Measurements from ENCODE around the gene RBMS1. TPM values are rescaled to one million over a fixed set of nuclear protein-coding genes. Genes with fewer than 3 reads are reported as not detected.

Gene RBMS1
- total and polyA plus RNA-seq, 2 experiments from 2014 or later, result 55.5 to 94.8 TPM

DNA sequence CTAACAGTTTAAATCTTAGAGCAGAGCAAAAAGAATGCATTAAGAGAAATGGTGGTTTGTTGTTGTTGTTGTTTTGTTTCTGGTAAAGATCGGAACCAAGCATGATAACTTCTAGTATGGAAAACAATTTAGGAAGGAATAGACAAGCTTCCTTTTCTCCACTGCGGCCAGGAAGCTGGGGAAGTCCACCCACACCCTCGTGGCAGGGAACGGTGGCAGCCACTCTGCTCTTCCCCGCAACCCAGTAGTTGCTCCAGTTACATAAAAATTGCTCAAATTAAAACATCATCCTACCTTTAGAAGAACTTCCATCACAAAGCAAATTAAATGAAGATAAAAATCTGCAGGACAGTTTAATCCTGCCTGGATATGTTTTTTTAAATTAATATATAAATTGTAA, 113.0 kb downstream of the RBMS1 start:
- TF ChIP-seq, protein P1, sequence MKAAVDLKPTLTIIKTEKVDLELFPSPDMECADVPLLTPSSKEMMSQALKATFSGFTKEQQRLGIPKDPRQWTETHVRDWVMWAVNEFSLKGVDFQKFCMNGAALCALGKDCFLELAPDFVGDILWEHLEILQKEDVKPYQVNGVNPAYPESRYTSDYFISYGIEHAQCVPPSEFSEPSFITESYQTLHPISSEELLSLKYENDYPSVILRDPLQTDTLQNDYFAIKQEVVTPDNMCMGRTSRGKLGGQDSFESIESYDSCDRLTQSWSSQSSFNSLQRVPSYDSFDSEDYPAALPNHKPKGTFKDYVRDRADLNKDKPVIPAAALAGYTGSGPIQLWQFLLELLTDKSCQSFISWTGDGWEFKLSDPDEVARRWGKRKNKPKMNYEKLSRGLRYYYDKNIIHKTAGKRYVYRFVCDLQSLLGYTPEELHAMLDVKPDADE (IDR thresholded peaks at IDR 0.05), result no peak
- TF ChIP-seq EZH2 (IDR thresholded peaks at IDR 0.05; ENCODE audit: low read depth, unreplicated experiment), result no peak
- TF ChIP-seq JUNB (IDR thresholded peaks at IDR 0.05; ENCODE audit: unreplicated experiment), result no peak
- no peak for TF ChIP-seq POLR2AphosphoS5 (IDR thresholded peaks at IDR 0.05; ENCODE audit: low read depth)
- no peak for TF ChIP-seq ZNF114 (CRISPR knock-in tag; IDR thresholded peaks at IDR 0.05)
- Mint-ChIP-seq H3K9me3 (no peaks in the 10 kb centered on the region), H3K4me1 (peaks cover 71% of the 10 kb centered on the region), H3K36me3 (ENCODE audit: low read depth) (no peaks in the 10 kb centered on the region), H3K4me3 (no peak overlapping the region), H3K27me3 (ENCODE audit: insufficient read depth, low read depth, poor library complexity) (peaks cover 4% of the 10 kb centered on the region), H3K27ac (no peak overlapping the region)
- Histone ChIP-seq H3K27me3 (ENCODE audit: insufficient read depth) (no peaks in the 10 kb centered on the region), H3K9me2 (ENCODE audit: insufficient read depth) (no peaks in the 10 kb centered on the region), H3K4me3 (no peak overlapping the region), H3F3A (replicated peaks; ENCODE audit: low read depth) (no peaks in the 10 kb centered on the region), H3K36me3 (ENCODE audit: insufficient read depth) (no peaks in the 10 kb centered on the region), H3K4me2 (no peak overlapping the region), H3K27ac (ENCODE audit: low read depth) (no peak overlapping the region), H3K4me1 (ENCODE audit: insufficient read depth) (peaks cover 62% of the 10 kb centered on the region), H3K79me2 (replicated peaks; ENCODE audit: insufficient read depth) (peaks cover 83% of the 10 kb centered on the region), H4K20me1 (replicated peaks; ENCODE audit: insufficient read depth) (peaks cover 2% of the 10 kb centered on the region; the same call in 1 of the 2 replicates), H2AFZ (no peak overlapping the region)
- ATAC-seq (no peak), DNase-seq (ENCODE audit: low spot score) (no peak)

DNA sequence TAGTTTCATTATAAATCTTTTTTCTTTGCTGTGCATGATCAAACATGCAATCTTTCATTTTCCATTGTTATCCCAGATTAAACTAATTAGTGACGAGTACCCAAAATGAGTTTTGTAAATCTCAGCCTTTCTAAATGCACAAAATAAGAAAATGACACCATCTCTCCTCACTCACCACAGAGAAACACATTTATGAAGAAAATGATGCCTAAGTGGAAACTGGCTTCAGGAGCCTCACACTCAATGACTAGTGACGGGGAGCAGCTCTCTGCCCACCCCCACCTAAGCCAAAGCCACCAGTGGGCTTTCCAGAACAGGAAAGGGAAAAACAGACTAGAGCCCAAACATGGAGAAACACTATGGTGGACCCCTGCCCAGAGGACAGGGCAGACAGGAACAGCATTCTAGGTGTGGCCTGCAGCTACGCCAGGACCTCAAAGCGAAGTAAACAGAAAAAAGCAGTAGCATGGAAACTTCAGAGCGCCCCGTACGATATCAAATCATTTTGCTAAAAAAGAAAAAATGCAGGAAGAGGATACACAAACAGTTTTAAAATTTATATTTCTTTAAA, 113.5 kb downstream of the RBMS1 start:
- no peak overlapping the region for H3K4me3 ChIP-seq
- no peaks in the 10 kb centered on the region for H3K9me2 ChIP-seq (ENCODE audit: insufficient read depth)
- no peak overlapping the region for H3K4me2 ChIP-seq
- H3K4me3 Mint-ChIP-seq, result no peak overlapping the region
- H3K36me3 ChIP-seq (ENCODE audit: insufficient read depth), result no peaks in the 10 kb centered on the region
- peaks cover 64% of the 10 kb centered on the region for H3K4me1 ChIP-seq (ENCODE audit: insufficient read depth)
- DNase-seq (ENCODE audit: low spot score) (no peak), ATAC-seq (no peak)
- H3K79me2 ChIP-seq (replicated peaks; ENCODE audit: insufficient read depth), result peaks cover 83% of the 10 kb centered on the region
- no peak overlapping the region for H3K27ac ChIP-seq (ENCODE audit: low read depth)
- TF ChIP-seq, protein P2, sequence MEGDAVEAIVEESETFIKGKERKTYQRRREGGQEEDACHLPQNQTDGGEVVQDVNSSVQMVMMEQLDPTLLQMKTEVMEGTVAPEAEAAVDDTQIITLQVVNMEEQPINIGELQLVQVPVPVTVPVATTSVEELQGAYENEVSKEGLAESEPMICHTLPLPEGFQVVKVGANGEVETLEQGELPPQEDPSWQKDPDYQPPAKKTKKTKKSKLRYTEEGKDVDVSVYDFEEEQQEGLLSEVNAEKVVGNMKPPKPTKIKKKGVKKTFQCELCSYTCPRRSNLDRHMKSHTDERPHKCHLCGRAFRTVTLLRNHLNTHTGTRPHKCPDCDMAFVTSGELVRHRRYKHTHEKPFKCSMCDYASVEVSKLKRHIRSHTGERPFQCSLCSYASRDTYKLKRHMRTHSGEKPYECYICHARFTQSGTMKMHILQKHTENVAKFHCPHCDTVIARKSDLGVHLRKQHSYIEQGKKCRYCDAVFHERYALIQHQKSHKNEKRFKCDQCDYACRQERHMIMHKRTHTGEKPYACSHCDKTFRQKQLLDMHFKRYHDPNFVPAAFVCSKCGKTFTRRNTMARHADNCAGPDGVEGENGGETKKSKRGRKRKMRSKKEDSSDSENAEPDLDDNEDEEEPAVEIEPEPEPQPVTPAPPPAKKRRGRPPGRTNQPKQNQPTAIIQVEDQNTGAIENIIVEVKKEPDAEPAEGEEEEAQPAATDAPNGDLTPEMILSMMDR (conservative IDR thresholded peaks at IDR 0.05; ENCODE audit: low read depth in 2 of 2), result no peak
- TF ChIP-seq POLR2AphosphoS5 (IDR thresholded peaks at IDR 0.05; ENCODE audit: low read depth) (no peak), ZNF114 (CRISPR knock-in tag; IDR thresholded peaks at IDR 0.05) (no peak), EZH2 (IDR thresholded peaks at IDR 0.05; ENCODE audit: low read depth, unreplicated experiment) (no peak), JUNB (IDR thresholded peaks at IDR 0.05; ENCODE audit: unreplicated experiment) (no peak), ZNF331 (CRISPR knock-in tag; IDR thresholded peaks at IDR 0.05; ENCODE audit: low read depth) (no peak), STAT1 (IDR thresholded peaks at IDR 0.05; ENCODE audit: unreplicated experiment) (no peak), NANOG (IDR thresholded peaks at IDR 0.05; ENCODE audit: borderline replicate concordance) (no peak), EZH2phosphoT487 (IDR thresholded peaks at IDR 0.05; ENCODE audit: unreplicated experiment) (no peak)
- TF ChIP-seq, protein P1 (IDR thresholded peaks at IDR 0.05), result no peak
- TF ChIP-seq, protein P3, sequence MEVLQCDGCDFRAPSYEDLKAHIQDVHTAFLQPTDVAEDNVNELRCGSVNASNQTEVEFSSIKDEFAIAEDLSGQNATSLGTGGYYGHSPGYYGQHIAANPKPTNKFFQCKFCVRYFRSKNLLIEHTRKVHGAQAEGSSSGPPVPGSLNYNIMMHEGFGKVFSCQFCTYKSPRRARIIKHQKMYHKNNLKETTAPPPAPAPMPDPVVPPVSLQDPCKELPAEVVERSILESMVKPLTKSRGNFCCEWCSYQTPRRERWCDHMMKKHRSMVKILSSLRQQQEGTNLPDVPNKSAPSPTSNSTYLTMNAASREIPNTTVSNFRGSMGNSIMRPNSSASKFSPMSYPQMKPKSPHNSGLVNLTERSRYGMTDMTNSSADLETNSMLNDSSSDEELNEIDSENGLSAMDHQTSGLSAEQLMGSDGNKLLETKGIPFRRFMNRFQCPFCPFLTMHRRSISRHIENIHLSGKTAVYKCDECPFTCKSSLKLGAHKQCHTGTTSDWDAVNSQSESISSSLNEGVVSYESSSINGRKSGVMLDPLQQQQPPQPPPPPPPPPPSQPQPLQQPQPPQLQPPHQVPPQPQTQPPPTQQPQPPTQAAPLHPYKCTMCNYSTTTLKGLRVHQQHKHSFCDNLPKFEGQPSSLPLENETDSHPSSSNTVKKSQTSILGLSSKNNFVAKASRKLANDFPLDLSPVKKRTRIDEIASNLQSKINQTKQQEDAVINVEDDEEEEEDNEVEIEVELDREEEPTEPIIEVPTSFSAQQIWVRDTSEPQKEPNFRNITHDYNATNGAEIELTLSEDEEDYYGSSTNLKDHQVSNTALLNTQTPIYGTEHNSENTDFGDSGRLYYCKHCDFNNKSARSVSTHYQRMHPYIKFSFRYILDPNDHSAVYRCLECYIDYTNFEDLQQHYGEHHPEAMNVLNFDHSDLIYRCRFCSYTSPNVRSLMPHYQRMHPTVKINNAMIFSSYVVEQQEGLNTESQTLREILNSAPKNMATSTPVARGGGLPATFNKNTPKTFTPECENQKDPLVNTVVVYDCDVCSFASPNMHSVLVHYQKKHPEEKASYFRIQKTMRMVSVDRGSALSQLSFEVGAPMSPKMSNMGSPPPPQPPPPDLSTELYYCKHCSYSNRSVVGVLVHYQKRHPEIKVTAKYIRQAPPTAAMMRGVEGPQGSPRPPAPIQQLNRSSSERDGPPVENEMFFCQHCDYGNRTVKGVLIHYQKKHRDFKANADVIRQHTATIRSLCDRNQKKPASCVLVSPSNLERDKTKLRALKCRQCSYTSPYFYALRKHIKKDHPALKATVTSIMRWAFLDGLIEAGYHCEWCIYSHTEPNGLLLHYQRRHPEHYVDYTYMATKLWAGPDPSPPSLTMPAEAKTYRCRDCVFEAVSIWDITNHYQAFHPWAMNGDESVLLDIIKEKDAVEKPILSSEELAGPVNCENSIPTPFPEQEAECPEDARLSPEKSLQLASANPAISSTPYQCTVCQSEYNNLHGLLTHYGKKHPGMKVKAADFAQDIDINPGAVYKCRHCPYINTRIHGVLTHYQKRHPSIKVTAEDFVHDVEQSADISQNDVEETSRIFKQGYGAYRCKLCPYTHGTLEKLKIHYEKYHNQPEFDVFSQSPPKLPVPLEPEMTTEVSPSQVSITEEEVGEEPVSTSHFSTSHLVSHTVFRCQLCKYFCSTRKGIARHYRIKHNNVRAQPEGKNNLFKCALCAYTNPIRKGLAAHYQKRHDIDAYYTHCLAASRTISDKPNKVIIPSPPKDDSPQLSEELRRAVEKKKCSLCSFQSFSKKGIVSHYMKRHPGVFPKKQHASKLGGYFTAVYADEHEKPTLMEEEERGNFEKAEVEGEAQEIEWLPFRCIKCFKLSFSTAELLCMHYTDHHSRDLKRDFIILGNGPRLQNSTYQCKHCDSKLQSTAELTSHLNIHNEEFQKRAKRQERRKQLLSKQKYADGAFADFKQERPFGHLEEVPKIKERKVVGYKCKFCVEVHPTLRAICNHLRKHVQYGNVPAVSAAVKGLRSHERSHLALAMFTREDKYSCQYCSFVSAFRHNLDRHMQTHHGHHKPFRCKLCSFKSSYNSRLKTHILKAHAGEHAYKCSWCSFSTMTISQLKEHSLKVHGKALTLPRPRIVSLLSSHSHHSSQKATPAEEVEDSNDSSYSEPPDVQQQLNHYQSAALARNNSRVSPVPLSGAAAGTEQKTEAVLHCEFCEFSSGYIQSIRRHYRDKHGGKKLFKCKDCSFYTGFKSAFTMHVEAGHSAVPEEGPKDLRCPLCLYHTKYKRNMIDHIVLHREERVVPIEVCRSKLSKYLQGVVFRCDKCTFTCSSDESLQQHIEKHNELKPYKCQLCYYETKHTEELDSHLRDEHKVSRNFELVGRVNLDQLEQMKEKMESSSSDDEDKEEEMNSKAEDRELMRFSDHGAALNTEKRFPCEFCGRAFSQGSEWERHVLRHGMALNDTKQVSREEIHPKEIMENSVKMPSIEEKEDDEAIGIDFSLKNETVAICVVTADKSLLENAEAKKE (CRISPR knock-in tag; IDR thresholded peaks at IDR 0.05), result no peak
- no peaks in the 10 kb centered on the region for H3K9me3 Mint-ChIP-seq
- H3K27me3 Mint-ChIP-seq (ENCODE audit: insufficient read depth, low read depth, poor library complexity), result no peaks in the 10 kb centered on the region
- H3K4me1 Mint-ChIP-seq, result peaks cover 72% of the 10 kb centered on the region
- H3F3A ChIP-seq (replicated peaks; ENCODE audit: low read depth), result no peaks in the 10 kb centered on the region
- no peaks in the 10 kb centered on the region; the same call in 1 of the 2 replicates for H4K20me1 ChIP-seq (replicated peaks; ENCODE audit: insufficient read depth)
- peak overlapping the region; percentile 29; the same call in 1 of the 2 replicates for H3K27ac Mint-ChIP-seq
- no peak overlapping the region for H2AFZ ChIP-seq
- no peaks in the 10 kb centered on the region for H3K27me3 ChIP-seq (ENCODE audit: insufficient read depth)
- H3K36me3 Mint-ChIP-seq (ENCODE audit: low read depth), result no peaks in the 10 kb centered on the region

Data from GM23338 (cell line).